Activated gamma-delta T cell (primary cell): ENCODE data around the gene PBXIP1.
"Not testable (repeated sequence)": the region's sequence is repeated elsewhere in the genome, so short reads cannot be mapped to it uniquely, and the experiment has no call there.

Experiments used
- DNase-seq: peaks from one replicate; lab custom pipeline; 2025; lab: John Stamatoyannopoulos, UW

PBXIP1 gene

GRCh38 chr1:154994269-154994587 is 38.3 kb upstream of the PBXIP1 start:
- DNase-seq, result no peak

- no peak for DNase-seq
Observed at GRCh38 chr1:154993572-154994268, 37.8 kb upstream of the PBXIP1 start, which contains the start of gene LENEP. Gene LENEP (plus strand): TSS chr1:154993586. CDS start chr1:154993608, 22 bp downstream.

GRCh38 chr1:154992721-154993571 is 37.0 kb upstream of the PBXIP1 start:
- no peak for DNase-seq

DNA sequence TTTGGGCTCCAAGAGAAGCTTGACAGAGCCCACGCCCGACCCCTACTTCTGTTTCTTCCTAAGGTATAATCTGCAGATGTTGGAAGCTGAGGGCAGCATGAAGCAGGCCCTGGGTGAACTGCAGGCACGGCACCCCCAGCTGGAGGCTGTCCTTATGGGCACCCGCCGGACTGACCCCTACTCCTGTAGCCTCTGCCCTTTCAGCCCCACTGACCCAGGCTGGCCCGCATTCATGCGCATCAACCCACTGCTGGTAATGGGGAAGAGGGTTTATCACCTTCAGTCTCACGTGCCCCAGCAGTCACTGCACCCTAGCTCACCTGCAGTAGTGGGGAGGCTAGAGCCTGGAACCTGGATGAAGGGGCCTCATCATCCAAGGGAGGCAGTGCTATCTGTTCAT is 34.4 kb upstream of the PBXIP1 start:
- DNase-seq, result no peak

- no peak for DNase-seq
Observed at GRCh38 chr1:154989195-154989860, 33.4 kb upstream of the PBXIP1 start.

GRCh38 chr1:154988058-154988954 is 32.4 kb upstream of the PBXIP1 start:
- DNase-seq, result no peak

- DNase-seq, result no peak
Observed at GRCh38 chr1:154987326-154987725, 31.4 kb upstream of the PBXIP1 start.

GRCh38 chr1:154986736-154987135 is 30.8 kb upstream of the PBXIP1 start:
- DNase-seq, result not testable (repeated sequence)

DNA sequence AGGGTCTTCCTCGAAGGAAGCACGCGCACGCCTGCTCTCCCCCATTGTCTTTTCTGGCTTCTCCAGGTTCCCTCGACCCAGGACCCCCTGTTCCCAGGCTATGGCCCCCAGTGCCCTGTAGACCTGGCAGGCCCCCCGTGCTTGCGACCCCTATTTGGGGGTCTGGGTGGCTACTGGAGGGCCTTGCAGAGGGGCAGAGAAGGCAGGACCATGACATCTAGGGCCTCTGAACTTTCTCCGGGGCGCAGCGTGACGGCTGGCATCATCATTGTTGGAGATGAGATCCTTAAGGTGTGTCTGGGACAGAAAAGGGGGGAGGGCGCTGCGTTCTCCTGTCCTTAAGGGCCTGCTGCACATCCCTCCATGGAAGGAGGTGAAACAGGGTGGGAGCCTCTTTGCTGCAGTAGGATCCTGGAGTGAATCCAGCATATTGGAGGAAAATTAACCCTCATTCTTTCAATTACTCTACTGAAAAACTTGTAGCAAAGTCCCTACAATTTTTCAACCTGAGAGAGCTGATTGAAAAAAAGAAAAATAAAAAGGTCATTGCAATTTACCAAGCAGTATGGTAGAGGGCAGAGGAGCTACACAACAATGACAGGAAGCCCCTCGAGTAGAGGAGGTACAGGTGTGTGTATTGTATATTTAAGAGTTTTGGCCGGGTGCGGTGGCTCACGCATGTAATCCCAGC is 28.0 kb upstream of the PBXIP1 start:
- no peak for DNase-seq

DNA sequence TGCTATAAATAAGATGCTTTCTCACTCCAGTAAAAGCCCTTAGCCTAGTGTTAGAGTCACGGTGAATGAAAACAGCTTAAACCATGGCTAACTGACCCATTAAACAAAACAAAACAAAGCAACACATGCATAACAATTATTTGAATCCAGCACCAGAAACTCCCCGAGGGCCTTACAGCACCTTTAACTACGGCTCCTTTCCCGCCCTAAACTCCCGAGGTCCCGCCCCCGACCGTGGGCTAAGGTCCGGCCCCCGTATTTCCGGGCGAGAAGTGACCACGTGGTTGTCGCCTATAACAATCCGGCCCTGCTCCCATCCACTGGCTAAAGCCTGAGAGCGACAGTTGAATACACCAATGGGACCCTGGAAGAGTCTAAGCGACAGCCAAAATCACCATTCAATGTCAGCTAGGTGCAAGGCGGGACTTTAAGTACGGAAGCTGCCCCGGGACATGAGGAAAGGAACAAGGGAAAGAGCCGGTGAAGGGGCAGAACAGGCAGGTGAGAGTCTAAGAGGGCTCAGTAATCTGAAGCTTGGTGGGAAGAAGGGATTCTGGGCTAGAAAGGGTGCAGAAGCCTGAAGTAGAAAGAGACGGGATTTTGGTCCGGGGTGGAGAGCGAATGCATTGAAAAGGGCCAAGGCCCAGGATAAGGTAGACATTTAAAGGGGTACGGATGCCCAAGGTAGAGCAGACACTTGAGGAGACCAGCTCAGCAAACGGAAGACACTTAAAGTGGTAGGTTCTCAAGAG is 27.2 kb upstream of the PBXIP1 start, which contains the start of gene FLAD1:
Gene FLAD1, plus strand, starts transcription at position 448 of the 752 bp plus-strand sequence. CDS start 351 bp downstream, outside the sequence.
- DNase-seq, result peak; percentile 73

DNA sequence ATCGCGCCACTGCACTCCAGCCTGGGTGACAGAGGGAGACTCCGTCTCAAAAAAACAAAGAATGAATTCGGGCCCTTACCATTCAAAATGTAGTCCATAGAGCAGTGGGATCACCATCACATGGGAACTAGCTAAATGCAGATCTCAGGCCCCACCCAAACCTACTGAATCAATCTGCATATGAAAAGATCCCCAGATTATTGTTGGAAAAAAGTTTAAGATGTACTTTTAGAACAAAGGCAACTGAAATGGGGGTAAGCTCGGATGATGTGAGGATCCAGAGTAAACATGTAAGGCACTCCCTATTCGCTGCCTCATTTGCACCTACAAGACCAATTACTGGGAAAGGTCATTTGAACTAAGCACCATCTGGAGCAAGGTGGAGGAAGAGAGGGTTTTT is 26.4 kb upstream of the PBXIP1 start:
- DNase-seq, result no peak

DNA sequence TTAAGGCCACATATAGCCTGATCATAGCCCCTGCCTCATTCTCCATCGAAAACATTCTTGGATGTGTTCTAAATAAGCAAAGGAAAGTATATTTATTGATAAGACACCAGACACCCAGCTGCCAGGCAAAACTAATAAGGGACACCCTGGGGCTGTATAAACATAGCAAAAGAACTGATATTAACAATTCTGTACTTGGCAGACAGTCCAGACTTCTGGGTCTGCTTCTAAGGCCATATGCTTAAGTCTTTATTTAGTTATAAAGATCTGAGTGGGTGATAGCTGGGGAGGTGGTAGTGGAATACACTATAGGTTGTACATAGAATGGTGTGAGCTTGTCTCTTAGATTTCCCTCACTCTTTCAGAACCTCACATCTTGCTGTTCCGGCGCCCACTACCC is 22.5 kb upstream of the PBXIP1 start:
- DNase-seq, result no peak

DNA sequence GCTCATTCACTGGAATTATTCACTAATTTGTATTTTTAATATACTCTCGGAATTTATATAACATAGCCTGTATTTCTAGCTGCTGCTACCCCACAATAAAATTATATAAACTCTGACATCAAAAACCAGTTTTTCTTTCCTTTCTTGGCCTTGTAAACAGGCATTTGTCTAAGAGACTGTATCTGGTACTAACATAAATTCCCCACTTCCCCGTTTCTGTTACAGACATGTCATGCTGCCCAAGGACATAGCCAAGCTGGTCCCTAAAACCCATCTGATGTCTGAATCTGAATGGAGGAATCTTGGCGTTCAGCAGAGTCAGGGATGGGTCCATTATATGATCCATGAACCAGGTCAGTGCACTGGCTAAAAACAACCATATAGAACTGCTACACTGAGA is 21.9 kb upstream of the PBXIP1 start:
- DNase-seq, result not testable (repeated sequence)

- DNase-seq, result no peak
Observed at GRCh38 chr1:154975409-154976059, 19.6 kb upstream of the PBXIP1 start.

GRCh38 chr1:154974808-154975408 is 19.0 kb upstream of the PBXIP1 start:
- peak; percentile 66 for DNase-seq

- DNase-seq, result peak; percentile 81
Observed at GRCh38 chr1:154974102-154974807, 18.4 kb upstream of the PBXIP1 start, which contains the start of gene CKS1B. Gene CKS1B (plus strand): TSS chr1:154974681. CDS start chr1:154974746, 65 bp downstream.

DNA sequence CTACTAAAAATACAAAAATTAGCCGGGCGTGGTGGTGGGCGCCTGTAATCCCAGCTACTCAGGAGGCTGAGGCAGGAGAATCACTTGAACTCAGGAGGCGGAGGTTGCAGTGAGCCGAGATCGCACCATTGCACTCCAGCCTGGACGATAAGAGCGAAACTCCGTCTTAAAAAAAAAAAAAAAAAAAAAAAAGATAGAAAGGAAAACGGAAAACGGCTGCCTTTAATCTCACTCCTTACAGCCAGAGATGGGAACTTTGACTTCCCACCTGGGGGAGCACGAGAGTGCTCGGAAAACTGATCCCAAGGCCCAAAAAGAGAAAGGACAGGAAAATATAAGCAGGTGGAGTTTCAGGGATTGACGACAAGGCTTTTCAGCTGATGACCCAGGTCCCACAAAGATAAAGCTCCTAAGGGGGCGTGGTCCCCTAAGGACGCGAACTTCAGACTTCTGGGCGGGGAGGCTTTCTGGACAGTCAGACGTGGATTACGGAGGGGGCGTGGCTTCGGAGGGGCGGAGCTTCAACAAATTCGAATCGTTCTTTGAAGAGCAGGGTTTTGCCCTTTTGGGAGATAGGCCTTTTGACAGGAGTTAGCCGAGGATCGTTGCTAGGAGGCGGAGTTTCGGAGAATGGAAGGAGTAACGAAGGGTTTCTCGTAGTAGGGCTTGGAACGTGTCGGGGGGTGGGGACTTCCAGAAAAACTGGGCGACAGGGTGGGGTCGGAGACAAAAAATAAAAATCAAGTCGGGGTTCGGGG is 17.6 kb upstream of the PBXIP1 start:
- peak; percentile 40 for DNase-seq
